ENCODE data around the gene DPYSL4. TPM values are rescaled to one million over a fixed set of nuclear protein-coding genes. Genes with fewer than 3 reads are reported as not detected.

Gene DPYSL4
- total and polyA plus RNA-seq, 2 of the 13 experiments (the other 11 are each of a cell fraction or from before 2014, with no cell fraction given) = 0.84 to 1.2 TPM

GRCh38 chr10:132149271-132149670 is 37.5 kb upstream of the DPYSL4 start:
- in situ Hi-C loops (cut with HindIII; ENCODE audit: extremely low pct_ligation_motif_present, low pct_unique_long_range_greater_than_20kb) = loop anchor here (10.0 kb wide), 1 partner anchor 254 kb away; no protein-coding TSS in a partner anchor

GRCh38 chr10:132149917-132150316 is 36.8 kb upstream of the DPYSL4 start:
- DNase-seq (ENCODE audit: low spot score) = no peak
- ChIA-PET CTCF (ENCODE audit: low intra/inter-chr PET ratio, low total read pairs) (no interaction called here), POLR2A (no interaction called here)
- TF ChIP-seq EED (CRISPR knock-in tag; IDR thresholded peaks at IDR 0.05) (no peak), SOX6 (IDR thresholded peaks at IDR 0.05) (no peak), SOX6 (CRISPR knock-in tag; IDR thresholded peaks at IDR 0.05) (no peak), ZNF558 (CRISPR knock-in tag; IDR thresholded peaks at IDR 0.05; ENCODE audit: borderline replicate concordance) (no peak), PHF21A (CRISPR knock-in tag; IDR thresholded peaks at IDR 0.05) (no peak), JARID2 (CRISPR knock-in tag; IDR thresholded peaks at IDR 0.05; ENCODE audit: insufficient replicate concordance) (no peak), SSRP1 (CRISPR knock-in tag; IDR thresholded peaks at IDR 0.05) (no peak), GLI4 (CRISPR knock-in tag; IDR thresholded peaks at IDR 0.05; ENCODE audit: borderline replicate concordance) (no peak)
- no peak overlapping the region for H3K9ac ChIP-seq (ENCODE audit: insufficient read depth, low read depth, low read length)
- in situ Hi-C loops (cut with HindIII; ENCODE audit: extremely low pct_ligation_motif_present, low pct_unique_long_range_greater_than_20kb) = loop anchor here (10.0 kb wide), 1 partner anchor 255 kb away; no protein-coding TSS in a partner anchor
- H4K20me1 ChIP-seq (ENCODE audit: insufficient read depth, low read length) = peaks cover 2% of the 10 kb centered on the region; the same call in 1 of the 2 replicates
- intact Hi-C loops (cut with micrococcal nuclease; ENCODE audit: unreplicated experiment) = no loop called here
- H3K4me1 ChIP-seq (ENCODE audit: insufficient read depth, low read length) = no peaks in the 10 kb centered on the region
- H3K36me3 ChIP-seq (replicated peaks in 1 of 2; ENCODE audit: control insufficient read depth in 1 of 2, insufficient read depth in 2 of 2, low read length in 2 of 2) = no peaks in the 10 kb centered on the region
- H3K27me3 ChIP-seq (ENCODE audit: control insufficient read depth in 1 of 2, insufficient read depth in 2 of 2, low read length in 2 of 2) = peaks cover 2 to 7% of the 10 kb centered on the region in 2 experiments; a peak in 3 of 5 replicates
- no peak for ATAC-seq
- no peaks in the 10 kb centered on the region for H3K9me3 ChIP-seq (ENCODE audit: low read length)
- no peaks in the 10 kb centered on the region for H3K79me2 ChIP-seq (ENCODE audit: insufficient read depth, low read length)
- WGBS (ENCODE audit: low lambda C conversion rate) = 87% methylated on average over 7 of the region's 7 CpGs
- no peak overlapping the region for H2AFZ ChIP-seq (ENCODE audit: low read length)
- no peak overlapping the region for H3K27ac ChIP-seq (ENCODE audit: extremely low read length, insufficient read depth, low read length)
- no peak overlapping the region for H3K4me2 ChIP-seq (ENCODE audit: low read depth, low read length)
- no peak for FAIRE-seq
- no peak overlapping the region for H3K4me3 ChIP-seq (replicated peaks in 1 of 3; ENCODE audit: insufficient read depth in 1 of 3, low read depth in 2 of 3, low read length in 3 of 3)
- BruUV-seq (replicated peaks) = no TSS peak

More at GRCh38 chr10:132149271-132149670, 37.5 kb upstream of the DPYSL4 start:
- H2AFZ ChIP-seq (ENCODE audit: low read length) = no peak overlapping the region
- TF ChIP-seq ZFP82 (CRISPR knock-in tag; IDR thresholded peaks at IDR 0.05; ENCODE audit: borderline replicate concordance) (no peak), TBX3 (IDR thresholded peaks at IDR 0.05; ENCODE audit: borderline replicate concordance) (no peak), CHCHD3 (CRISPR knock-in tag; IDR thresholded peaks at IDR 0.05) (no peak), TAF15 (IDR thresholded peaks at IDR 0.05; ENCODE audit: low read depth, low read length, poor library complexity, severe bottlenecking) (no peak)
- H3K36me3 ChIP-seq (replicated peaks in 1 of 2; ENCODE audit: control insufficient read depth in 1 of 2, insufficient read depth in 2 of 2, low read length in 2 of 2) = no peaks in the 10 kb centered on the region
- H3K79me2 ChIP-seq (ENCODE audit: insufficient read depth, low read length) = no peaks in the 10 kb centered on the region
- H3K4me3 ChIP-seq (replicated peaks in 1 of 3; ENCODE audit: insufficient read depth in 1 of 3, low read depth in 2 of 3, low read length in 3 of 3) = no peak overlapping the region
- H3K4me1 ChIP-seq (ENCODE audit: insufficient read depth, low read length) = no peaks in the 10 kb centered on the region
- 50% methylated on average over 8 of the region's 23 CpGs for WGBS (ENCODE audit: low lambda C conversion rate)
- H4K20me1 ChIP-seq (ENCODE audit: insufficient read depth, low read length) = peaks cover 2% of the 10 kb centered on the region; the same call in 1 of the 2 replicates
- ChIA-PET CTCF (ENCODE audit: low intra/inter-chr PET ratio, low total read pairs) (no interaction called here), POLR2A (no interaction called here)
- BruUV-seq (replicated peaks) = no TSS peak
- DNase-seq (ENCODE audit: low spot score) = no peak
- no peak overlapping the region for H3K4me2 ChIP-seq (ENCODE audit: low read depth, low read length)
- H3K9me3 ChIP-seq (ENCODE audit: low read length) = no peaks in the 10 kb centered on the region
- H3K9ac ChIP-seq (ENCODE audit: insufficient read depth, low read depth, low read length) = no peak overlapping the region
- H3K27me3 ChIP-seq (ENCODE audit: control insufficient read depth in 1 of 2, insufficient read depth in 2 of 2, low read length in 2 of 2) = peaks cover 2 to 13% of the 10 kb centered on the region in 2 experiments; a peak in 3 of 5 replicates
- no peak overlapping the region for H3K27ac ChIP-seq (ENCODE audit: extremely low read length, insufficient read depth, low read length)
- no peak for FAIRE-seq
- no peak; the same call in 2 of the 3 replicates for ATAC-seq
- intact Hi-C loops (cut with micrococcal nuclease; ENCODE audit: unreplicated experiment) = no loop called here
